Calu3 (cell line): Measurements from ENCODE around the gene PHACTR4. TPM values are rescaled to one million over a fixed set of nuclear protein-coding genes. Genes with fewer than 3 reads are reported as not detected.
"Not testable (repeated sequence)": the region's sequence is repeated elsewhere in the genome, so short reads cannot be mapped to it uniquely, and the experiment has no call there.

Experiments used
- BruUV-seq: library from RNA; stranded (reverse); fragments of 400-500 nt; replicated peaks from 2 replicates; lab custom pipeline; 2021; lab: Mats Ljungman, UMichigan
- CTCF ChIA-PET: fragments of 300-600 bp; sonication (Branson Sonifier 250); formaldehyde crosslinking; loops from one replicate; lab custom pipeline; 2022; ENCODE audit warnings: antibody characterized with exemption; lab: Charles Lee
- DNase-seq: peaks from one replicate; pipeline ENCODE4 v3.0.0; 2022
- H3K27ac Mint-ChIP-seq: one replicate; pipeline ENCODE4 v1.8.0; 2022; ENCODE audit warnings: mixed read lengths; ENCODE audit not compliant: unreplicated experiment
- H3K27me3 Mint-ChIP-seq: one replicate; pipeline ENCODE4 v1.8.0; 2022; ENCODE audit warnings: mixed read lengths; ENCODE audit not compliant: unreplicated experiment
- H3K36me3 Mint-ChIP-seq: one replicate; pipeline ENCODE4 v1.8.0; 2022; ENCODE audit warnings: mild to moderate bottlenecking, moderate library complexity, mixed read lengths; ENCODE audit not compliant: insufficient read depth, unreplicated experiment
- H3K4me1 Mint-ChIP-seq: one replicate; pipeline ENCODE4 v1.8.0; 2022; ENCODE audit warnings: mild to moderate bottlenecking, low read depth, mixed read lengths; ENCODE audit not compliant: unreplicated experiment
- H3K4me3 Mint-ChIP-seq: one replicate; pipeline ENCODE4 v1.8.0; 2022; ENCODE audit warnings: mild to moderate bottlenecking, low read depth, moderate library complexity, mixed read lengths; ENCODE audit not compliant: unreplicated experiment
- H3K9me3 Mint-ChIP-seq: one replicate; pipeline ENCODE4 v1.8.0; 2022; ENCODE audit warnings: low read depth, mixed read lengths; ENCODE audit not compliant: unreplicated experiment
- CTCF ChIP-seq: fragments of 200-600 bp; IDR thresholded peaks from one replicate; pipeline ENCODE4 v1.8.0; 2022; ENCODE audit warnings: antibody characterized with exemption; ENCODE audit not compliant: unreplicated experiment
- intact Hi-C: fragments of 100-400 bp; cut with micrococcal nuclease; formaldehyde crosslinking; loops from one replicate; pipeline ENCODE4 v1.10.0; 2022; ENCODE audit not compliant: unreplicated experiment
- total RNA-seq: library from RNA; stranded (reverse); gene quantifications from 2 replicates; pipeline ENCODE4 v1.2.3, GENCODE V29; 2022

PHACTR4 gene
- total RNA-seq, 1 experiment from 2014 or later, result 58.7 TPM

GRCh38 chr1:28370239-28371009 is 884 bp downstream of the PHACTR4 start:
- peaks cover 53% of the 10 kb centered on the region for H3K36me3 Mint-ChIP-seq
- H3K4me1 Mint-ChIP-seq, result peaks cover 30% of the 10 kb centered on the region
- H3K4me3 Mint-ChIP-seq, result peak overlapping the region; percentile 90
- intact Hi-C loops, result loop anchor here (10.0 kb wide), 1 partner anchor 234 kb away; no protein-coding TSS in a partner anchor
- CTCF ChIA-PET, result interaction anchor here (0.5 to 3.4 kb wide), 4 partner anchors 111 to 272 kb away, joined by 3 to 59 read pairs (median 3); partner anchors contain the start of genes SESN2 and TAF12
- no peaks in the 10 kb centered on the region for H3K9me3 Mint-ChIP-seq
- no peaks in the 10 kb centered on the region for H3K27me3 Mint-ChIP-seq
- BruUV-seq, result no TSS peak
- peak overlapping the region; percentile 88 for H3K27ac Mint-ChIP-seq
- TF ChIP-seq CTCF, result no peak
- DNase-seq, result no peak

- BruUV-seq, result TSS peak; percentile 47
- CTCF ChIA-PET, result interaction anchor here (0.5 to 3.4 kb wide), 3 partner anchors 123 to 272 kb away, joined by 3 to 59 read pairs (median 3); partner anchors contain the start of gene TAF12
These were observed 1.5 kb downstream of the PHACTR4 start for GRCh38 chr1:28371010-28371377.

GRCh38 chr1:28373450-28373849 is 3.9 kb downstream of the PHACTR4 start:
- DNase-seq, H3K9me3 Mint-ChIP-seq, H3K27me3 Mint-ChIP-seq, CTCF ChIA-PET, BruUV-seq, H3K27ac Mint-ChIP-seq, H3K4me3 Mint-ChIP-seq: not testable (repeated sequence)
- peaks cover 17% of the 10 kb centered on the region for H3K4me1 Mint-ChIP-seq
- H3K36me3 Mint-ChIP-seq, result peaks cover 34% of the 10 kb centered on the region
- intact Hi-C loops, result loop anchor here (10.0 kb wide), 1 partner anchor 231 kb away; no protein-coding TSS in a partner anchor

More at GRCh38 chr1:28371010-28371377, 1.5 kb downstream of the PHACTR4 start:
- DNase-seq, result no peak
- Mint-ChIP-seq H3K9me3 (no peaks in the 10 kb centered on the region), H3K4me3 (peak overlapping the region; percentile 90), H3K27me3 (no peaks in the 10 kb centered on the region), H3K4me1 (peaks cover 24% of the 10 kb centered on the region), H3K36me3 (peaks cover 48% of the 10 kb centered on the region), H3K27ac (peak overlapping the region; percentile 88)
- TF ChIP-seq CTCF, result no peak
- intact Hi-C loops, result loop anchor here (10.0 kb wide), 1 partner anchor 234 kb away; no protein-coding TSS in a partner anchor

- TF ChIP-seq CTCF, result no peak
- H3K4me1 Mint-ChIP-seq, result peaks cover 9% of the 10 kb centered on the region
- H3K9me3 Mint-ChIP-seq, result no peaks in the 10 kb centered on the region
- BruUV-seq, result no TSS peak
- H3K27ac Mint-ChIP-seq, result no peak overlapping the region
- H3K36me3 Mint-ChIP-seq, result peaks cover 27% of the 10 kb centered on the region
- H3K27me3 Mint-ChIP-seq, result no peaks in the 10 kb centered on the region
- H3K4me3 Mint-ChIP-seq, result no peak overlapping the region
- no peak for DNase-seq
- CTCF ChIA-PET, result no interaction called here
- intact Hi-C loops, result loop anchor here (10.0 kb wide), 1 partner anchor 231 kb away; no protein-coding TSS in a partner anchor
These were observed 4.8 kb downstream of the PHACTR4 start for GRCh38 chr1:28374297-28374696.

- intact Hi-C loops, result loop anchor here (10.0 kb wide), 1 partner anchor 229 kb away; no protein-coding TSS in a partner anchor
- H3K27me3 Mint-ChIP-seq, H3K4me1 Mint-ChIP-seq, H3K27ac Mint-ChIP-seq, H3K9me3 Mint-ChIP-seq, H3K4me3 Mint-ChIP-seq, BruUV-seq, CTCF ChIA-PET, DNase-seq: not testable (repeated sequence)
- H3K36me3 Mint-ChIP-seq, result peaks cover 20% of the 10 kb centered on the region
These were observed 6.1 kb downstream of the PHACTR4 start for GRCh38 chr1:28375598-28375997.

GRCh38 chr1:28376195-28376594 is 6.7 kb downstream of the PHACTR4 start:
- DNase-seq, H3K27me3 Mint-ChIP-seq, H3K9me3 Mint-ChIP-seq, BruUV-seq, H3K27ac Mint-ChIP-seq, H3K4me1 Mint-ChIP-seq, CTCF ChIA-PET, H3K4me3 Mint-ChIP-seq: not testable (repeated sequence)
- H3K36me3 Mint-ChIP-seq, result peaks cover 21% of the 10 kb centered on the region
- intact Hi-C loops, result loop anchor here (10.0 kb wide), 1 partner anchor 229 kb away; no protein-coding TSS in a partner anchor
